Heart left ventricle (tissue), 13 donors: ENCODE measurements around the gene SLC39A10.

Experiments used
- CTCF ChIP-seq, 12 donors: fragments of 200-600 bp; sonication (generic) in 4 of 12; IDR thresholded peaks; one replicate each; pipeline versions ENCODE4 v1.5.0 to v1.8.0; 2018 to 2022; ENCODE audit warnings: antibody characterized with exemption in 12 of 12, mild to moderate bottlenecking in 5 of 12
- POLR2A ChIP-seq, 2 donors: fragments of 450-650 bp; IDR thresholded peaks; one replicate each; pipeline ENCODE4 v1.6.1; 2017; ENCODE audit warnings: antibody characterized with exemption in 2 of 2, mild to moderate bottlenecking in 2 of 2, moderate library complexity in 2 of 2
- donor health status: ischemic (EF 13 %, LVEDD 7.1; RV severe dilation, severe dysfunction).
- donor health status: DM: no; HTN: yes; CAD: no.
- donor health status: DM: no; HTN: no; CAD: no.
- donor health status: ischemic (EF 25% LVEDD 6.9; RV normal size, moderate dysfunction).
- donor health status: ischemic (EF 25% LVEDD 5.7; RV mildly dilated, moderate dysfunction).
- donor health status: ischemic (EF 35%, LVEDD 5.7; RV mildly dilated, moderate dysfunction).
- donor health status: nonischemic (EF 11% LVEDD 7.7; RV severe dilation, severe dysfunction).
- donor health status: DM: yes; HTN: yes; CAD: no.
- donor health status: PGD.
- donor health status: ischemic (EF 29% LVEDD 5.4; RV normal size, mild dysfunction).
- donor health status: nonischemic (EF 23%, LVEDD 6.1; RV moderate dilation, normal function).

DNA sequence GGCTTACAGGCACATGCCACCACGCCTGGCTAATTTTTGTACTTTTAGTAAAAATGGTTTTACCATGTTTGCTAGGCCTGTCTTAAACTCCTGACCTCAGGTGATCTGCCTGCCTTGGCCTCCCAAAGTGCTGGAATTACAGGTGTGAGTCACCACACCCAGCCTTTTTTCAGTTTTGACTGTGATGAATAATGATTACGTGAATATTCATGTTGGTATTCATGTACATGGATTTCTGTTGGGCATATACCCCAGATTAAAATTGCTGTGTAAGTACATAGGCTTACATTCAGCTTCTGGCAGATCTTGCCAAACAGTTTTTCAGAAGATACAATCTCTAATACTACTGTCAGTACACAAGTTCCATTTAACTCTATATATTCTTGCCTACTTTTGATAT lies 20.9 kb downstream of the SLC39A10 start:
- TF ChIP-seq POLR2A (IDR thresholded peaks at IDR 0.05) (no peak), CTCF (IDR thresholded peaks at IDR 0.05) (no peak)
